ENCODE data around the gene SLC25A4. TPM values are rescaled to one million over a fixed set of nuclear protein-coding genes. Genes with fewer than 3 reads are reported as not detected.

Gene SLC25A4
- total RNA-seq, 2 experiments from 2014 or later, result 4.1 TPM

- Mint-ChIP-seq H3K4me1 (ENCODE audit: low read depth) (peaks cover 69% of the 10 kb centered on the region), H3K9me3 (no peaks in the 10 kb centered on the region), H3K4me3 (no peak overlapping the region), H3K27ac (no peak overlapping the region), H3K36me3 (ENCODE audit: low read depth) (peaks cover 55% of the 10 kb centered on the region), H3K27me3 (no peaks in the 10 kb centered on the region)
- ATAC-seq (ENCODE audit: poor library complexity) (no peak), DNase-seq (no peak)
- Histone ChIP-seq H3K4me1 (ENCODE audit: insufficient read depth, low read length) (peaks cover 13% of the 10 kb centered on the region), H3K27ac (ENCODE audit: low read depth in 1 of 2, low read length in 2 of 2) (no peak overlapping the region), H3K9me3 (ENCODE audit: control insufficient read depth in 1 of 2, insufficient read depth in 1 of 2, low read length in 2 of 2) (no peaks in the 10 kb centered on the region), H3K36me3 (ENCODE audit: insufficient read depth, low read length) (peaks cover 38% of the 10 kb centered on the region), H3K27me3 (ENCODE audit: control insufficient read depth in 1 of 2, insufficient read depth in 2 of 2, low read length in 2 of 2) (no peaks in the 10 kb centered on the region), H3K4me3 (ENCODE audit: low read length) (no peak overlapping the region)
- intact Hi-C loops (cut with DNase I, micrococcal nuclease), result loop anchor here in 1 of 2 experiments (10.0 kb wide), 2 partner anchors 182 to 408 kb away; no protein-coding TSS in a partner anchor
- ChIA-PET CTCF (interaction anchor here (1.0 to 1.2 kb wide), 3 partner anchors 10 to 52 kb away, joined by 3 to 4 read pairs (median 3); no protein-coding TSS in a partner anchor), POLR2A (interaction anchor here (1.4 kb wide), 1 partner anchor 145 kb away, joined by 3 read pairs; no protein-coding TSS in a partner anchor)
- TF ChIP-seq CTCF (IDR thresholded peaks at IDR 0.05), result no peak
These were observed 43.7 kb downstream of the SLC25A4 start for GRCh38 chr4:185186769-185187168.

- H3K4me3 ChIP-seq (ENCODE audit: low read length), result no peak overlapping the region
- no peaks in the 10 kb centered on the region for H3K9me3 ChIP-seq (ENCODE audit: control insufficient read depth in 1 of 2, insufficient read depth in 1 of 2, low read length in 2 of 2)
- no peak for ATAC-seq (ENCODE audit: poor library complexity)
- POLR2A ChIA-PET, result no interaction called here
- intact Hi-C loops (cut with DNase I, micrococcal nuclease), result loop anchor here in 1 of 2 experiments (10.0 kb wide), 2 partner anchors 185 to 405 kb away; no protein-coding TSS in a partner anchor
- H3K4me3 Mint-ChIP-seq, result no peak overlapping the region
- no peak for DNase-seq
- CTCF ChIA-PET, result no interaction called here
- peaks cover 51% of the 10 kb centered on the region for H3K36me3 Mint-ChIP-seq (ENCODE audit: low read depth)
- peaks cover 7% of the 10 kb centered on the region for H3K4me1 ChIP-seq (ENCODE audit: insufficient read depth, low read length)
- H3K27ac Mint-ChIP-seq, result no peak overlapping the region
- no peaks in the 10 kb centered on the region for H3K27me3 Mint-ChIP-seq
- no peaks in the 10 kb centered on the region for H3K9me3 Mint-ChIP-seq
- no peak for TF ChIP-seq CTCF (IDR thresholded peaks at IDR 0.05)
- no peak overlapping the region for H3K27ac ChIP-seq (ENCODE audit: low read depth in 1 of 2, low read length in 2 of 2)
- peaks cover 43% of the 10 kb centered on the region for H3K36me3 ChIP-seq (ENCODE audit: insufficient read depth, low read length)
- H3K27me3 ChIP-seq (ENCODE audit: control insufficient read depth in 1 of 2, insufficient read depth in 2 of 2, low read length in 2 of 2), result no peaks in the 10 kb centered on the region
- H3K4me1 Mint-ChIP-seq (ENCODE audit: low read depth), result peaks cover 56% of the 10 kb centered on the region
These were observed 46.7 kb downstream of the SLC25A4 start for GRCh38 chr4:185189606-185190305.

GRCh38 chr4:185190306-185190856 is 47.3 kb downstream of the SLC25A4 start:
- no peak for ATAC-seq (ENCODE audit: poor library complexity)
- no peaks in the 10 kb centered on the region for H3K27me3 ChIP-seq (ENCODE audit: control insufficient read depth in 1 of 2, insufficient read depth in 2 of 2, low read length in 2 of 2)
- H3K9me3 Mint-ChIP-seq, result no peaks in the 10 kb centered on the region

More at GRCh38 chr4:185190306-185190856, 47.3 kb downstream of the SLC25A4 start:
- no peak for DNase-seq
- Histone ChIP-seq H3K4me1 (ENCODE audit: insufficient read depth, low read length) (peaks cover 7% of the 10 kb centered on the region), H3K4me3 (ENCODE audit: low read length) (no peak overlapping the region), H3K27ac (ENCODE audit: low read depth in 1 of 2, low read length in 2 of 2) (no peak overlapping the region), H3K36me3 (ENCODE audit: insufficient read depth, low read length) (peaks cover 43% of the 10 kb centered on the region), H3K9me3 (ENCODE audit: control insufficient read depth in 1 of 2, insufficient read depth in 1 of 2, low read length in 2 of 2) (no peaks in the 10 kb centered on the region)
- CTCF ChIA-PET, result no interaction called here
- Mint-ChIP-seq H3K4me1 (ENCODE audit: low read depth) (peaks cover 52% of the 10 kb centered on the region), H3K36me3 (ENCODE audit: low read depth) (peaks cover 57% of the 10 kb centered on the region), H3K27me3 (no peaks in the 10 kb centered on the region), H3K4me3 (no peak overlapping the region), H3K27ac (no peak overlapping the region)
- intact Hi-C loops (cut with DNase I, micrococcal nuclease), result no loop called here
- POLR2A ChIA-PET, result no interaction called here
- no peak for TF ChIP-seq CTCF (IDR thresholded peaks at IDR 0.05)

All from CD4-positive, alpha-beta T cell (primary cell).